Left lobe of liver (tissue), 2 donors: ENCODE results near the gene RAB11FIP4. TPM values are rescaled to one million over a fixed set of nuclear protein-coding genes. Genes with fewer than 3 reads are reported as not detected.

ENCODE experiments used
- ATAC-seq: fragments of 200-7000 bp; cut with Tn5 transposase; one replicate; pipeline ENCODE4 v1.9.1; 2020; ENCODE audit warnings: mild to moderate bottlenecking, moderate library complexity
- DNase-seq: peaks from one replicate; pipeline ENCODE4 v3.0.0-alpha.2; 2020; ENCODE audit warnings: low spot score
- total RNA-seq: library from RNA; stranded (reverse); gene quantifications from one replicate; pipeline ENCODE4 v1.2.1, GENCODE V29; 2021
- donor health status: DM: no; HTN: no; CAD: no; lungs with moderate emphysema.
- donor health status: DM: no; HTN: yes; CAD: no.

Gene RAB11FIP4
- total RNA-seq, 1 donor from 2014 or later, result 6.5 TPM

DNA sequence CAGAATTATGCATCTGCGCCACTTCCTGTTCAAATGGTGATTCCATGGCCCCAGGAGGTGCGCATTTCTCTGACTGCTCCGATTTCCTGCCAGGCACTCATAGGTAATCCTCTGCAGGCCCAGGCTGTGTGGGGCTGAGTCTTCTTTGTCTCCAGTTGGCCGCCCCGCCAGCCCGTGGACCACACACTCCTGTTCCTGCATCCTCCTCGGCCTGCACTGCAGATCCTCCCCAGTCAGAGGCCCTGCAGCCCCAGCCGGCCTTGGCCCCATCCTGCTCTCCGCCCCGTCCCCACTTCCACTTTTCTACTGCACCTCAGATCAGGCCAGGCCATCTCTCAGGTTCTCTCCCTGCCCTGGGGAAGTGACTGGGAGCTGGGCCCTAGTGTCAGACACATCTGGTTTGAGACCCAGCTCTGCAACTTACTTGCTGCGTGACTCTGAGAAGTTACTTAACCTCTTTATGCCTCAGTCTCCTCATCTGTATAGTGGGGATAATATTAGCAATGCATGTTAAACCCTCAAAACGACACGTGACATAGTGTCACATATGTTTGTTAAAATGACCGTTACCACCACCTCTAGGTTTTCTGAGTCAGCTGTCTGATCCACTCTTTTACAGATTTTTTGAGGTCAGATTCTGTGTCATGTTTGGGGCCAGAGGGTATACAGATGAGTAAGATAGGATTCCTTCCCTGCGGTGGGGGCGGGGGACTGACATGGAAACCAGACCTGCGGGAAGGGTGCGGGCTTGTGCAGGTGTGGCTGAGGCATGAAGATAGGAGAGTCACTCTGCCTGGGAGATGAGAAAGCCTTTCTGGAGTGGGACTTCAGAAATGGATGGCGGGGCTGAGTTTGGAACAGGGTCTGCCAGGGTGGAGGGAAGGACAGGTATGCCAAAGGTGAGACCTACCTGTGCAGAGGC lies 12.8 kb downstream of the RAB11FIP4 start:
- DNase-seq (no peak), ATAC-seq (no peak)

GRCh38 chr17:31405890-31406371 lies 14.5 kb downstream of the RAB11FIP4 start:
- DNase-seq (no peak), ATAC-seq (peak; percentile 31)

DNA sequence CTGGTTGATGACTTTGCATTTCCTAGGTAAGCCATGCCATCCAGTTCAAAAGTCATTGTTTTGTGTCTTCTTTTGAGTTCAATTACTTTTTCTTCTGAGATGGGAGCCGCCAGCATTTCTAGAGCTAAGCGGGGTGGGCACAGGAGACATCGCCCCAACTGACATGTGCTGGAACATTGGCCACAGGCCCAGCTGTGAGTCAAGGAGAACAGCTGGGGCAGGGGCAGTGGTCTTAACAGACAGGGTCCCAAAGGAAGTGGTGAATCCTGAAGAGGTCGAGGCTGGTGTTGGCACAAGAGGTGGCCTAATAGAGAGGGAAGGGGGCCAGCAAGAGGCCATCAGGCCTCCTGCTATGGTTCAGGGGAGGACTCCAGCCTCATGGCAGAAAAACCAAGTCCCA lies 17.1 kb downstream of the RAB11FIP4 start:
- DNase-seq (no peak), ATAC-seq (no peak)

GRCh38 chr17:31411707-31412285 lies 20.3 kb downstream of the RAB11FIP4 start:
- no peak for ATAC-seq
- DNase-seq, result no peak

- DNase-seq, result no peak
- ATAC-seq, result no peak
Observed at GRCh38 chr17:31412511-31412910, 21.0 kb downstream of the RAB11FIP4 start.

GRCh38 chr17:31413081-31413799 lies 21.8 kb downstream of the RAB11FIP4 start:
- ATAC-seq, result no peak
- no peak for DNase-seq

- DNase-seq, result no peak
- no peak for ATAC-seq
Observed at GRCh38 chr17:31413874-31414549, 22.5 kb downstream of the RAB11FIP4 start.

DNA sequence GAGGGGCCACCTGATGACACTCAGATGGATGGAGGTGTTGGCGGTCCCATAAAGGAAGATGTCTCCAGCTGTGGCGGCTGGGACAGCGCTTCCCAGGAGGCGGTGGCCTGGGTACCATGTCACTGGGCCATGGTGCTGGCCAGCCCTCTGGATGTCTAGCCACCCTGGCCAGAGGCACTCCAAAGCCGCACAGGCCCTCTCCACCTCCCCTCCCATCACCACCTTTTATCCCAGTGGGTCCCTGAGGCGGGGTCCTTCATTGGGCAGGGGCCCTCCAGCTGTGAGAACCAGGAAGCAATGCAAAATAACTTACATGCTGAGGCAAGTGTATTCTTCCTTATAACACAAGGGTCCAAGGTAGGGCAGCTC lies 23.1 kb downstream of the RAB11FIP4 start:
- no peak for DNase-seq
- ATAC-seq, result no peak

GRCh38 chr17:31415004-31415454 lies 23.6 kb downstream of the RAB11FIP4 start:
- no peak for DNase-seq
- no peak for ATAC-seq

DNA sequence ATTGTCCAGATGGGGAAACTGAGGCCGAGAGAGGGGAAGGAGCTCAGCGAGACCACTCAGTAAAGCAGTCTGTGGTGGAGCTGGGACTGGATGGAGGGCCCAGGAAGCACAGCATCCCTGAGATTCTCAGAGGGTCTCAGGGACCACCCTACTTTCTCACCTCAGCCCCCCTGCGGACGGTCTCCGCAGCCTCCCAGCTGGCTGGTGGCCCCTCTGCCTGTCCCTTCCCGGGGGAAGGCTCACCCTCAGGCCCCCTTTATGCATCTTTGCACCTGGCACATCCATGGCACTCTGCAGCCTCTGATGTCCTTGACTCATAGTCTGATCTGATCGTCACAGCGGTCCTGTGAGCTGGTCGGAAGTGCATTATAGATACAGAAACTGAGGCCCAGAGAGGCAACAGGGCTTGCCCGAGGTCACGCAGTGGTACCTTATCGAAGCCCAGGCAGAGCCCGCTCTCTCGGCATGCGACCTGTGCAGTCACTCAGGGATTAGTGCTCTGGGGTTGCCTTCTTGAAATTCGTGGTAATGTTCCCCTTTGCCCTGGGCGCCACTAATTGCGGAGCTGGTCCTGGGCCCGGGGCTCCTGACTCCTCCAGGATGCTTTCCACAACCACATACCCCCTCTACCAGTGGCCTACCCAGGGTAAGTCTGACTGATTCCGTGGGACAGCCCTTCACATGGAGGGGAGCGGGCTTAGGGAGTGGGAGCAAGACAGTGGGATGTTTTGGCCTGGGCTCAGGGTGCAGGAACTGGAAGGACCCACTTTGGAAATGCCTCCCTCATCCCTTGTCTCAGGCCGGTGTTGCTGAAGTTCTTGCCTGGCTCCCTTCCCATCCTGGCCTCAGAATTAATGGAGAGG lies 24.4 kb downstream of the RAB11FIP4 start:
- ATAC-seq (no peak), DNase-seq (no peak)

DNA sequence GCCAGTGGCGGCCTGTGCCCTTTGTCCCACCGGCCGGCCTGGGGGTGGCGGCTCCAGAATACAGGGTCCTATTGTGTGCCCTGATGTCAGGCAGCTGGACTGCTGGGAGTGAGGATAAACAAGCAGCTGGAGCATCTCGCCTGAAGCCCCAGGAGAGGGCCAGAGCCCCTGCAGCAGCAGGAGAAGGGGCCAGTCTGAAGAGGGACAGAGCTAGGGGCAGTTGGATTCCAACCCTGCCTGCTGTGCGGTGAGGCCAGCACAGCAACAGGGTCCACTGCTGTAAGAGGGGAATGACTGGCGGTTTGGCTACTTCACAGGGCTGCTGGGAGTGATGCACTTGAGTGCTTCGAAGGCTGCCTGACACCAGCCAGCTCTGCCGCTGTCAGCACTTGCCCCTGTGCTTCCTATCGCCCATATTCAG lies 25.0 kb downstream of the RAB11FIP4 start:
- ATAC-seq (no peak), DNase-seq (no peak)

GRCh38 chr17:31417051-31417792 lies 25.7 kb downstream of the RAB11FIP4 start:
- DNase-seq, result no peak

GRCh38 chr17:31418773-31419350 lies 27.4 kb downstream of the RAB11FIP4 start:
- ATAC-seq, result no peak
- no peak for DNase-seq

More at GRCh38 chr17:31417051-31417792, 25.7 kb downstream of the RAB11FIP4 start:
- no peak for ATAC-seq

DNA sequence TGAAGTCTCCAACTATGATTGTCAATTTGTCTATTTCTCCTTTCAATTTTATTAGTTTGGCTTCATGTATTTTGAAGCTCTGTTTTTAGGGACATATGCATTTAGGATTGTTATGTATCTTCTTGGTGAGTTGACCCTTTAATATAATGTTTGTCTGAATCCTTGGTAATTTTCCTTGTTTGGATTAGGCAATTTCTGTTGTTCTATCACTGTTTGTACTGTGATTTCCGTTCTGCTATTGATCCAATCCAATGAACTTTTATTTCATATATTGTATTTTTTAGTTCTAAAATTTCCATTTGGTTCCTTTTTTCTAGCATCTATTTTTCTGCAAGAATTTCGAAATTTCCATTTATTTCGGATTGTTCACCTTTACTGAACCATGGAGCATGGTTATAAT lies 31.0 kb downstream of the RAB11FIP4 start:
- no peak for DNase-seq
- ATAC-seq, result no peak

DNA sequence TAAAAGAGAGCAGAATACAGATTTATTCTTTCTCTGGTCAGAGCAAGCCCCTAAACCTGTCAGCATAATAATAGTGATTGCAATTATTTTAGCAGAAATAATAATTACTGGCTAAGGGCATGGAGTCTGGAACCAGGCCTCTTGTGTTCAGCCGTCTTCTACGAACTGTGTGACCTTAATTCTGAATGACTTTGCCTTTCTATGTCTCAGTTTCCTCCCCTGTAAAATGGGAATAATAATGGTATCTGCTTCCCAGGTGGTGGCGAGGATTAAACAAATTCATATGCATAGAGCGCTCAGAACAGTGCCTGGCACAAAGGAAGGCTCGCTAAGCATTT lies 33.4 kb downstream of the RAB11FIP4 start:
- DNase-seq, result no peak
- ATAC-seq, result no peak

- ATAC-seq (peak; percentile 86), DNase-seq (no peak)
Observed at GRCh38 chr17:31425282-31426040, 34.0 kb downstream of the RAB11FIP4 start.

GRCh38 chr17:31427684-31428083 lies 36.2 kb downstream of the RAB11FIP4 start:
- ATAC-seq (no peak), DNase-seq (no peak)

DNA sequence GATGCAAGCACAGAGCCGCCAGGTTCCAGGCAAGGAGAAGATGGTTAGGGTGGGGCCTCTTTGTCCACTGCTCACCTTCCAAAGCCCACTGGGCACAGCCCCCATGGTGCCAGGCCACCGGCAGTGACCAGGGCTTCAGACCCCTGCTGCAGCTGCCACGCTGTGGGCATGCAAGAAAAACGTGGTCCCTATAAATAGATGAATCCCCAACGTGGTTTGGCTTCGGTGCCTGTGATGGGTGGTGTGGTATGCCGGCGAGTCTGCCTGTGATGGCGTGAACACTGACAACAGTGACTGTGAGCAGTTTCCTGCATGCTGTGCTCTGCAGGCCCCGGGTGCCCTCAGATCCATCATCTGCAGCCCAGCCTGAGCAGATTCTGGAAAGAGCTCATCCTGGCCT lies 36.6 kb downstream of the RAB11FIP4 start:
- ATAC-seq, result no peak
- no peak for DNase-seq
